HEK293 (cell line): ENCODE results near the gene CGB2.

Experiments used
- BCL11B ChIP-seq: fragments of 450-650 bp; formaldehyde crosslinking; IDR thresholded peaks from 2 replicates; pipeline ENCODE4 v1.5.1; 2016; ENCODE audit warnings: low read depth, missing biosample characterization, missing genetic modification characterization
- EGR2 ChIP-seq: fragments of 450-650 bp; formaldehyde crosslinking; IDR thresholded peaks from 2 replicates; pipeline ENCODE4 v1.5.1; 2016; ENCODE audit warnings: low read depth, missing biosample characterization, missing genetic modification characterization
- GLIS1 ChIP-seq: fragments of 450-650 bp; formaldehyde crosslinking; IDR thresholded peaks from 2 replicates; pipeline ENCODE4 v1.5.1; 2016; ENCODE audit warnings: missing biosample characterization, missing genetic modification characterization
- KLF10 ChIP-seq: fragments of 450-650 bp; IDR thresholded peaks from 2 replicates; pipeline ENCODE4 v1.5.1; 2018; ENCODE audit warnings: missing biosample characterization, mild to moderate bottlenecking, missing genetic modification characterization
- KLF7 ChIP-seq: fragments of 450-650 bp; formaldehyde crosslinking; IDR thresholded peaks from 2 replicates; pipeline ENCODE4 v1.5.1; 2016; ENCODE audit warnings: missing biosample characterization, missing genetic modification characterization, borderline replicate concordance
- KLF8 ChIP-seq: fragments of 450-650 bp; formaldehyde crosslinking; IDR thresholded peaks from 2 replicates; pipeline ENCODE4 v1.5.1; 2016; ENCODE audit warnings: missing biosample characterization, missing genetic modification characterization
- KLF9 ChIP-seq: fragments of 450-650 bp; formaldehyde crosslinking; IDR thresholded peaks from 2 replicates; pipeline ENCODE4 v1.5.1; 2016; ENCODE audit warnings: missing biosample characterization, missing genetic modification characterization, low read depth
- PATZ1 ChIP-seq: fragments of 450-650 bp; formaldehyde crosslinking; IDR thresholded peaks from 2 replicates; pipeline ENCODE4 v1.5.1; 2016; ENCODE audit warnings: missing biosample characterization, missing genetic modification characterization
- REST ChIP-seq: fragments of 450-650 bp; formaldehyde crosslinking; IDR thresholded peaks from 2 replicates; pipeline ENCODE4 v1.5.1; 2016; ENCODE audit warnings: missing biosample characterization, missing genetic modification characterization
- SETDB1 ChIP-seq: IDR thresholded peaks from one replicate; pipeline ENCODE4 v1.6.1; 2017; ENCODE audit warnings: mild to moderate bottlenecking, low read length, moderate library complexity, mixed read lengths; ENCODE audit not compliant: insufficient read length
- SP3 ChIP-seq: fragments of 450-650 bp; formaldehyde crosslinking; IDR thresholded peaks from 2 replicates; pipeline ENCODE4 v1.5.1; 2016; ENCODE audit warnings: missing biosample characterization, missing genetic modification characterization
- SP7 ChIP-seq: fragments of 450-650 bp; formaldehyde crosslinking; IDR thresholded peaks from 2 replicates; pipeline ENCODE4 v1.5.1; 2016; ENCODE audit warnings: missing biosample characterization, missing genetic modification characterization
- ZBTB17 ChIP-seq: fragments of 450-650 bp; formaldehyde crosslinking; IDR thresholded peaks from 2 replicates; pipeline ENCODE4 v1.5.1; 2016; ENCODE audit warnings: missing biosample characterization, missing genetic modification characterization
- ZFHX2 ChIP-seq: fragments of 450-650 bp; formaldehyde crosslinking; conservative IDR thresholded peaks from 2 replicates; pipeline ENCODE4 v1.5.1; 2016; ENCODE audit warnings: missing biosample characterization, missing genetic modification characterization
- ZIC2 ChIP-seq: fragments of 450-650 bp; formaldehyde crosslinking; IDR thresholded peaks from 2 replicates; pipeline ENCODE4 v1.5.1; 2016; ENCODE audit warnings: missing biosample characterization, missing genetic modification characterization
- ZNF19 ChIP-seq: fragments of 450-650 bp; formaldehyde crosslinking; IDR thresholded peaks from 2 replicates; pipeline ENCODE4; 2016; ENCODE audit warnings: missing biosample characterization, missing genetic modification characterization, low read depth
- ZNF302 ChIP-seq: fragments of 450-650 bp; formaldehyde crosslinking; IDR thresholded peaks from 2 replicates; pipeline ENCODE4 v1.5.1; 2016; ENCODE audit warnings: missing biosample characterization, missing genetic modification characterization, low read depth
- ZNF335 ChIP-seq: fragments of 450-650 bp; formaldehyde crosslinking; conservative IDR thresholded peaks from 2 replicates; pipeline ENCODE4 v1.5.1; 2016; ENCODE audit warnings: missing biosample characterization, missing genetic modification characterization
- ZNF391 ChIP-seq: fragments of 450-650 bp; formaldehyde crosslinking; IDR thresholded peaks from 2 replicates; pipeline ENCODE4 v1.5.1; 2016; ENCODE audit warnings: low read depth, missing biosample characterization, missing genetic modification characterization, borderline replicate concordance
- ZNF398 ChIP-seq: fragments of 450-650 bp; formaldehyde crosslinking; IDR thresholded peaks from 2 replicates; pipeline ENCODE4 v1.5.1; 2017; ENCODE audit warnings: missing biosample characterization, missing genetic modification characterization
- ZNF555 ChIP-seq: fragments of 450-650 bp; formaldehyde crosslinking; conservative IDR thresholded peaks from 2 replicates; pipeline ENCODE4 v1.5.1; 2017; ENCODE audit warnings: missing biosample characterization, mild to moderate bottlenecking, missing genetic modification characterization, inconsistent platforms
- ZNF623 ChIP-seq: fragments of 450-650 bp; formaldehyde crosslinking; IDR thresholded peaks from 2 replicates; pipeline ENCODE4 v1.5.1; 2016; ENCODE audit warnings: missing biosample characterization, missing genetic modification characterization
- ZNF660 ChIP-seq: fragments of 450-650 bp; IDR thresholded peaks from 2 replicates; pipeline ENCODE4 v1.5.1; 2018; ENCODE audit warnings: missing biosample characterization, mild to moderate bottlenecking, missing genetic modification characterization
- ZNF843 ChIP-seq: fragments of 450-650 bp; formaldehyde crosslinking; IDR thresholded peaks from 2 replicates; pipeline ENCODE4 v1.5.1; 2016; ENCODE audit warnings: missing biosample characterization, missing genetic modification characterization
- ZSCAN23 ChIP-seq: fragments of 450-650 bp; formaldehyde crosslinking; IDR thresholded peaks from 2 replicates; pipeline ENCODE4 v1.5.1; 2016; ENCODE audit warnings: missing biosample characterization, missing genetic modification characterization
- TF ChIP-seq, protein P1 (sequence below): fragments of 450-650 bp; formaldehyde crosslinking; IDR thresholded peaks from 2 replicates; pipeline ENCODE4 v1.5.1; 2016; ENCODE audit warnings: missing biosample characterization, missing genetic modification characterization
- TF ChIP-seq, protein P2 (sequence below): fragments of 450-650 bp; formaldehyde crosslinking; IDR thresholded peaks from 2 replicates; pipeline ENCODE4 v1.5.1; 2016; ENCODE audit warnings: missing biosample characterization, missing genetic modification characterization
- TF ChIP-seq, protein P3 (sequence below): fragments of 450-650 bp; formaldehyde crosslinking; IDR thresholded peaks from 2 replicates; pipeline ENCODE4 v1.5.1; 2016; ENCODE audit warnings: missing biosample characterization, missing genetic modification characterization

The CGB2 gene

GRCh38 chr19:49017666-49018351 lies 13.9 kb upstream of the CGB2 start (continued):
- TF ChIP-seq, protein P1, sequence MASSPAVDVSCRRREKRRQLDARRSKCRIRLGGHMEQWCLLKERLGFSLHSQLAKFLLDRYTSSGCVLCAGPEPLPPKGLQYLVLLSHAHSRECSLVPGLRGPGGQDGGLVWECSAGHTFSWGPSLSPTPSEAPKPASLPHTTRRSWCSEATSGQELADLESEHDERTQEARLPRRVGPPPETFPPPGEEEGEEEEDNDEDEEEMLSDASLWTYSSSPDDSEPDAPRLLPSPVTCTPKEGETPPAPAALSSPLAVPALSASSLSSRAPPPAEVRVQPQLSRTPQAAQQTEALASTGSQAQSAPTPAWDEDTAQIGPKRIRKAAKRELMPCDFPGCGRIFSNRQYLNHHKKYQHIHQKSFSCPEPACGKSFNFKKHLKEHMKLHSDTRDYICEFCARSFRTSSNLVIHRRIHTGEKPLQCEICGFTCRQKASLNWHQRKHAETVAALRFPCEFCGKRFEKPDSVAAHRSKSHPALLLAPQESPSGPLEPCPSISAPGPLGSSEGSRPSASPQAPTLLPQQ (tag by site-specific recombination), result peak; percentile 26; the same call in 1 of the 2 replicates
- TF ChIP-seq ZNF623 (tag by site-specific recombination) (no peak), SP3 (peak; percentile 82), SP7 (tag by site-specific recombination) (peak; percentile 26; the same call in 1 of the 2 replicates), ZNF19 (no peak), ZNF302 (tag by site-specific recombination) (no peak), KLF7 (tag by site-specific recombination) (peak; percentile 54; the same call in 1 of the 2 replicates), ZNF398 (tag by site-specific recombination) (no peak; the same call in 1 of the 2 replicates), KLF8 (tag by site-specific recombination) (no peak; the same call in 1 of the 2 replicates), ZNF335 (peak; percentile 60), ZIC2 (tag by site-specific recombination) (peak; percentile 85), REST (tag by site-specific recombination) (no peak), ZNF660 (tag by site-specific recombination) (peak; percentile 63; the same call in 1 of the 2 replicates), EGR2 (tag by site-specific recombination) (peak; percentile 80), ZBTB17 (tag by site-specific recombination) (peak; percentile 64), SETDB1 (no peak), PATZ1 (peak; percentile 76), GLIS1 (tag by site-specific recombination) (peak; percentile 49), ZNF555 (no peak), ZNF843 (no peak), ZFHX2 (tag by site-specific recombination) (peak; percentile 86), ZNF391 (no peak), KLF10 (peak; percentile 81), ZSCAN23 (tag by site-specific recombination) (no peak), KLF9 (tag by site-specific recombination) (peak; percentile 86), BCL11B (0 out of 2 replicates have a peak, but pooled peaks have one; percentile 20)
- TF ChIP-seq, protein P2, sequence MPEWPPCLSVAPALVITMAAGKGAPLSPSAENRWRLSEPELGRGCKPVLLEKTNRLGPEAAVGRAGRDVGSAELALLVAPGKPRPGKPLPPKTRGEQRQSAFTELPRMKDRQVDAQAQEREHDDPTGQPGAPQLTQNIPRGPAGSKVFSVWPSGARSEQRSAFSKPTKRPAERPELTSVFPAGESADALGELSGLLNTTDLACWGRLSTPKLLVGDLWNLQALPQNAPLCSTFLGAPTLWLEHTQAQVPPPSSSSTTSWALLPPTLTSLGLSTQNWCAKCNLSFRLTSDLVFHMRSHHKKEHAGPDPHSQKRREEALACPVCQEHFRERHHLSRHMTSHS (tag by site-specific recombination), result no peak
- TF ChIP-seq, protein P3, sequence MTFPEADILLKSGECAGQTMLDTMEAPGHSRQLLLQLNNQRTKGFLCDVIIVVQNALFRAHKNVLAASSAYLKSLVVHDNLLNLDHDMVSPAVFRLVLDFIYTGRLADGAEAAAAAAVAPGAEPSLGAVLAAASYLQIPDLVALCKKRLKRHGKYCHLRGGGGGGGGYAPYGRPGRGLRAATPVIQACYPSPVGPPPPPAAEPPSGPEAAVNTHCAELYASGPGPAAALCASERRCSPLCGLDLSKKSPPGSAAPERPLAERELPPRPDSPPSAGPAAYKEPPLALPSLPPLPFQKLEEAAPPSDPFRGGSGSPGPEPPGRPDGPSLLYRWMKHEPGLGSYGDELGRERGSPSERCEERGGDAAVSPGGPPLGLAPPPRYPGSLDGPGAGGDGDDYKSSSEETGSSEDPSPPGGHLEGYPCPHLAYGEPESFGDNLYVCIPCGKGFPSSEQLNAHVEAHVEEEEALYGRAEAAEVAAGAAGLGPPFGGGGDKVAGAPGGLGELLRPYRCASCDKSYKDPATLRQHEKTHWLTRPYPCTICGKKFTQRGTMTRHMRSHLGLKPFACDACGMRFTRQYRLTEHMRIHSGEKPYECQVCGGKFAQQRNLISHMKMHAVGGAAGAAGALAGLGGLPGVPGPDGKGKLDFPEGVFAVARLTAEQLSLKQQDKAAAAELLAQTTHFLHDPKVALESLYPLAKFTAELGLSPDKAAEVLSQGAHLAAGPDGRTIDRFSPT (tag by site-specific recombination), result 0 out of 2 replicates have a peak, but pooled peaks have one; percentile 14
